ENCODE results near the gene RIN3. TPM values are rescaled to one million over a fixed set of nuclear protein-coding genes. Genes with fewer than 3 reads are reported as not detected.

RIN3 gene
- total RNA-seq, 1 donor from 2014 or later, result 2.9 TPM

- TF ChIP-seq CTCF (IDR thresholded peaks at IDR 0.05; ENCODE audit: insufficient read depth, low read length, severe bottlenecking), result no peak
- no peaks in the 10 kb centered on the region for H3K36me3 ChIP-seq (ENCODE audit: control insufficient read depth, insufficient read depth, low read length)
- no peak overlapping the region for H3K4me3 ChIP-seq (ENCODE audit: low read depth, low read length)
- DNase-seq (ENCODE audit: low read depth) (no peak), FAIRE-seq (no peak)
- no peaks in the 10 kb centered on the region for H3K27me3 ChIP-seq (ENCODE audit: control insufficient read depth, insufficient read depth, low read length)
Measured at GRCh38 chr14:92493492-92493891, 20.1 kb upstream of the RIN3 start.

- DNase-seq (ENCODE audit: low read depth), result no peak
- no peaks in the 10 kb centered on the region for H3K27me3 ChIP-seq (ENCODE audit: control insufficient read depth, insufficient read depth, low read length)
- no peak for TF ChIP-seq CTCF (IDR thresholded peaks at IDR 0.05; ENCODE audit: insufficient read depth, low read length, severe bottlenecking)
- H3K4me3 ChIP-seq (ENCODE audit: low read depth, low read length), result no peak overlapping the region
- FAIRE-seq, result no peak
- H3K36me3 ChIP-seq (ENCODE audit: control insufficient read depth, insufficient read depth, low read length), result no peaks in the 10 kb centered on the region
Measured at GRCh38 chr14:92494512-92494911, 19.1 kb upstream of the RIN3 start.

- no peak for TF ChIP-seq CTCF (IDR thresholded peaks at IDR 0.05; ENCODE audit: insufficient read depth, low read length, severe bottlenecking)
- peak; percentile 48 for DNase-seq (ENCODE audit: low read depth)
- Histone ChIP-seq H3K36me3 (ENCODE audit: control insufficient read depth, insufficient read depth, low read length) (no peaks in the 10 kb centered on the region), H3K4me3 (ENCODE audit: low read depth, low read length) (no peak overlapping the region), H3K27me3 (ENCODE audit: control insufficient read depth, insufficient read depth, low read length) (no peaks in the 10 kb centered on the region)
- FAIRE-seq, result no peak
Measured at GRCh38 chr14:92495027-92495426, 18.6 kb upstream of the RIN3 start.

- H3K27me3 ChIP-seq (ENCODE audit: control insufficient read depth, insufficient read depth, low read length), result no peaks in the 10 kb centered on the region
- TF ChIP-seq CTCF (IDR thresholded peaks at IDR 0.05; ENCODE audit: insufficient read depth, low read length, severe bottlenecking), result no peak
- no peak overlapping the region for H3K4me3 ChIP-seq (ENCODE audit: low read depth, low read length)
- DNase-seq (ENCODE audit: low read depth) (no peak), FAIRE-seq (no peak)
- H3K36me3 ChIP-seq (ENCODE audit: control insufficient read depth, insufficient read depth, low read length), result no peaks in the 10 kb centered on the region
Measured at GRCh38 chr14:92496191-92496857, 17.3 kb upstream of the RIN3 start.

GRCh38 chr14:92497391-92497790 lies 16.2 kb upstream of the RIN3 start:
- Histone ChIP-seq H3K4me3 (ENCODE audit: low read depth, low read length) (no peak overlapping the region), H3K27me3 (ENCODE audit: control insufficient read depth, insufficient read depth, low read length) (no peaks in the 10 kb centered on the region), H3K36me3 (ENCODE audit: control insufficient read depth, insufficient read depth, low read length) (no peaks in the 10 kb centered on the region)
- TF ChIP-seq CTCF (IDR thresholded peaks at IDR 0.05; ENCODE audit: insufficient read depth, low read length, severe bottlenecking), result no peak
- DNase-seq (ENCODE audit: low read depth) (no peak), FAIRE-seq (no peak)

- FAIRE-seq (no peak), DNase-seq (ENCODE audit: low read depth) (no peak)
- Histone ChIP-seq H3K36me3 (ENCODE audit: control insufficient read depth, insufficient read depth, low read length) (no peaks in the 10 kb centered on the region), H3K4me3 (ENCODE audit: low read depth, low read length) (no peak overlapping the region), H3K27me3 (ENCODE audit: control insufficient read depth, insufficient read depth, low read length) (no peaks in the 10 kb centered on the region)
- no peak for TF ChIP-seq CTCF (IDR thresholded peaks at IDR 0.05; ENCODE audit: insufficient read depth, low read length, severe bottlenecking)
Measured at GRCh38 chr14:92499234-92499633, 14.3 kb upstream of the RIN3 start.
